Occipital lobe (tissue), 2 donors: ENCODE results near the gene MEFV. TPM values are rescaled to one million over a fixed set of nuclear protein-coding genes. Genes with fewer than 3 reads are reported as not detected.
"Not testable (repeated sequence)": the region's sequence is repeated elsewhere in the genome, so short reads cannot be mapped to it uniquely, and the experiment has no call there.

Experiments used
- DNase-seq: peaks from one replicate; lab custom pipeline; 2025; lab: John Stamatoyannopoulos, UW
- total RNA-seq: library from RNA; depleted of rRNA; stranded (reverse); fragments of >200 nt; gene quantifications from one replicate; pipeline ENCODE4 v1.2.3, GENCODE V29; 2014

Gene MEFV
- total RNA-seq, 1 donor from 2014 or later, result 0.47 TPM

- DNase-seq, result not testable (repeated sequence)
Measured at GRCh38 chr16:3270718-3271117, 14.3 kb upstream of the MEFV start.

GRCh38 chr16:3268294-3268693 is 11.9 kb upstream of the MEFV start:
- DNase-seq, result no peak

- no peak for DNase-seq
Measured at GRCh38 chr16:3266873-3267537, 10.6 kb upstream of the MEFV start.

GRCh38 chr16:3264137-3265036 is 8.0 kb upstream of the MEFV start:
- DNase-seq, result peak; percentile 99

- no peak for DNase-seq
Measured at GRCh38 chr16:3262517-3262916, 6.1 kb upstream of the MEFV start.

- DNase-seq, result no peak
Measured at GRCh38 chr16:3259836-3260235, 3.4 kb upstream of the MEFV start.

GRCh38 chr16:3256866-3257465 is 533 bp upstream of the MEFV start:
- DNase-seq, result no peak

GRCh38 chr16:3254309-3254708 is 2.1 kb downstream of the MEFV start:
- no peak for DNase-seq

GRCh38 chr16:3252967-3253366 is 3.5 kb downstream of the MEFV start:
- no peak for DNase-seq

GRCh38 chr16:3249451-3249850 is 7.0 kb downstream of the MEFV start:
- no peak for DNase-seq

- DNase-seq, result no peak
Measured at GRCh38 chr16:3249020-3249419, 7.4 kb downstream of the MEFV start.

GRCh38 chr16:3248596-3248995 is 7.8 kb downstream of the MEFV start:
- DNase-seq, result no peak

- no peak for DNase-seq
Measured at GRCh38 chr16:3246876-3247275, 9.6 kb downstream of the MEFV start.

GRCh38 chr16:3246002-3246401 is 10.4 kb downstream of the MEFV start:
- DNase-seq, result no peak

- no peak for DNase-seq
Measured at GRCh38 chr16:3243882-3244281, 12.6 kb downstream of the MEFV start.

- DNase-seq, result no peak
Measured at GRCh38 chr16:3242709-3243108, 13.7 kb downstream of the MEFV start.

GRCh38 chr16:3241761-3242160 is 14.7 kb downstream of the MEFV start:
- no peak for DNase-seq

- no peak for DNase-seq
Measured at GRCh38 chr16:3235856-3236669, 20.4 kb downstream of the MEFV start.

GRCh38 chr16:3234857-3235561 is 21.4 kb downstream of the MEFV start, which contains the start of gene ZNF200:
TSS of gene ZNF200 (minus strand) at chr16:3235158. CDS start at chr16:3233755, 1,403 bp downstream.
- peak; percentile 86 for DNase-seq

- no peak for DNase-seq
Measured at GRCh38 chr16:3234543-3234856, 21.9 kb downstream of the MEFV start.

- DNase-seq, result no peak
Measured at GRCh38 chr16:3223913-3224515, 32.4 kb downstream of the MEFV start.
